Effector memory CD8-positive, alpha-beta T cell (primary cell): Measurements from ENCODE around the gene SHH.
"Not testable (repeated sequence)": the region's sequence is repeated elsewhere in the genome, so short reads cannot be mapped to it uniquely, and the experiment has no call there.

Source experiments
- ATAC-seq: fragments of 150-1000 bp; cut with Tn5 transposase; replicated peaks from 2 replicates; pipeline ENCODE4 v1.10.0; 2021; ENCODE audit warnings: mild to moderate bottlenecking, moderate library complexity
- DNase-seq, 3 experiments: peaks; one replicate each; pipeline ENCODE4 v3.0.0; 2021
- H3K27ac Mint-ChIP-seq, 2 donors: one replicate each; pipeline ENCODE4 v1.8.0; 2022; ENCODE audit warnings: mild to moderate bottlenecking in 2 of 2, mixed read lengths in 2 of 2, moderate library complexity in 2 of 2
- H3K27me3 Mint-ChIP-seq, 2 donors: one replicate each; pipeline ENCODE4 v1.8.0; 2022; ENCODE audit warnings: mixed read lengths in 2 of 2
- H3K36me3 Mint-ChIP-seq: one replicate; pipeline ENCODE4 v1.8.0; 2022; ENCODE audit warnings: mild to moderate bottlenecking, moderate library complexity, mixed read lengths; ENCODE audit not compliant: insufficient read depth
- H3K4me1 Mint-ChIP-seq, 2 donors: one replicate each; pipeline ENCODE4 v1.8.0; 2022; ENCODE audit warnings: low read depth in 2 of 2, mixed read lengths in 2 of 2
- H3K4me3 Mint-ChIP-seq, 2 donors: one replicate each; pipeline ENCODE4 v1.8.0; 2022; ENCODE audit warnings: mild to moderate bottlenecking in 2 of 2, mixed read lengths in 2 of 2, moderate library complexity in 2 of 2
- H3K9me3 Mint-ChIP-seq, 2 donors: one replicate each; pipeline ENCODE4 v1.8.0; 2022; ENCODE audit warnings: mixed read lengths in 2 of 2

SHH gene

DNA sequence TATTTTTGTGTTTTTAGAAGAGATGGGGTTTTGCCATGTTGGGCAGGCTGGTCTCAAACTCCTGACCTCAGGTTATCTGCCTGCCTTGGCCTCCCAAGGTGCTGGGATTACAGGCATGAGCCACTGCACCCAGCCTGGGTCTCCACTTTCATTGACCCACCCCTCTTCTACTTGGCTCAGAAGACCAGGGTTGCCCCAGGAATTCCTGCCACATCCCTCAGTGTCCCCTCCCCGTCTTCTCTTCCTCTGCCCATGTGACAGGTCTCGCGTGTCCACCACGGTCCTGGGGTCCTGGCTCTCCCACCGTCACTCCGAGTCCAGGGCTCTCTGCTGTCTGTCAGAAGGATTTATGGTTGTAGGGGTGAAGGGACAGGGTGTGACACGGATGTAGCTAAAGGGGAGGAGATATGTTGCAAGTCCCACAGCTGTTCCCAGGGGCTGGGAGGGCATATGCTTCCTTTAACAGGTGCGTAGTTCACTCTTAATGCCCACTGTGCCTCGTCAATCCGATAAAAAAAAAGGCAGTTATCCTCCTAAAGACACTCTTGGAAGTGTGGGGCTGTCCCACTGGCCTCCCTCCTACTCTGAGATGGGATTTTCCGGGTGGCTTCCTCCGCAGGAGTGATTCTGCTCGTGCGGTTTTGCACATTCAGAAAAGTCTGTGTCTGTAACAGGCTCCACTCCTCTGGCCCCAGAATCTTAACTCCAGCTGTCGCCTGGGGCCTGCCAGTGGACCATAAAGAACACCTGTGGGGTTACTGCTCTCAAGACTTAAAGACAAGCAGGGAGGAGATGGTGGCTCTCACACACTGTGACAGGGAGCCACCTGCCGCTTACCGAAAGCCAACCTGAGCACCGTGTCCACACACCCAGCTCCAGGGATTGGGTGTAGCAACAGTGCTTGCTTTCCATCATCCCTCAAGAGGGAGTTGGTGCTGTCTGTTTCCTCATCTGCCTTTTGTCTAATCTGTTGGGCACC is 36.7 kb upstream of the SHH start:
- no peak for DNase-seq
- H3K4me1 Mint-ChIP-seq, result no peaks in the 10 kb centered on the region
- no peak overlapping the region for H3K27ac Mint-ChIP-seq
- H3K4me3 Mint-ChIP-seq, result no peak overlapping the region
- ATAC-seq, result no peak
- no peaks in the 10 kb centered on the region for H3K9me3 Mint-ChIP-seq
- no peaks in the 10 kb centered on the region for H3K36me3 Mint-ChIP-seq
- peaks cover 23 to 46% of the 10 kb centered on the region in 2 donors for H3K27me3 Mint-ChIP-seq

DNA sequence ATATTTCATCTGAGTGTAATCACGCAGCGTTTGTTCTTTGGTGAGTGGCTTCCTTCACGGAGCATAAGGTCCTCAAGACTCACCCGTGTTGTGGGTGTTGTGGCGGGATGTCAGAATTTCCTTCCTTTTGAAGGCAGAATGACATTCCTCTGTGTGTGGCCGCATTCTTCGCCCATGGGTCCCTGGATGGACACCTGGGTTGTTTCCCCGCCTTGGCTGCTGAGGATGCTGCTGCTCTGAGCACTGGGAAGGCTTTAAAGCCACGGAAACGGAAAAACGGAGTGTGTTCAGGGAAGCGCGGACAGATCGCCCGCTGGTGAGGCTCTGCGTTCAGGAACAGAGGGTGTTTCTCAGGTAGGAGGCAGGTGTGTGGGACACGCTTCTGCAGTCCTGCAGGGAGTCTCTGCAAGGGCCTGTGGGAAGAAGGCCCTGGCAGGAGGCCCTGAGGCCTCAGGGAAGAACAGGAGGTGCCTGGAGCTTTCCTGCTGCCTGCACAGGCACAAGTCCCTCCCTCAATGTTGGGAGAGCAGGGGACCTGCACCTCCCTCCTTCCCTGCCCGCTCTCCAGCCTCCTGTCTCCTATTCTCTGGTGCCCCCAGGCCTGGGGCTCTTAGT is 35.7 kb upstream of the SHH start:
- no peak overlapping the region for H3K4me3 Mint-ChIP-seq
- peaks cover 19 to 44% of the 10 kb centered on the region in 2 donors for H3K27me3 Mint-ChIP-seq
- ATAC-seq (no peak), DNase-seq (no peak)
- no peaks in the 10 kb centered on the region for H3K9me3 Mint-ChIP-seq
- H3K4me1 Mint-ChIP-seq, result no peaks in the 10 kb centered on the region
- no peak overlapping the region for H3K27ac Mint-ChIP-seq
- no peaks in the 10 kb centered on the region for H3K36me3 Mint-ChIP-seq

DNA sequence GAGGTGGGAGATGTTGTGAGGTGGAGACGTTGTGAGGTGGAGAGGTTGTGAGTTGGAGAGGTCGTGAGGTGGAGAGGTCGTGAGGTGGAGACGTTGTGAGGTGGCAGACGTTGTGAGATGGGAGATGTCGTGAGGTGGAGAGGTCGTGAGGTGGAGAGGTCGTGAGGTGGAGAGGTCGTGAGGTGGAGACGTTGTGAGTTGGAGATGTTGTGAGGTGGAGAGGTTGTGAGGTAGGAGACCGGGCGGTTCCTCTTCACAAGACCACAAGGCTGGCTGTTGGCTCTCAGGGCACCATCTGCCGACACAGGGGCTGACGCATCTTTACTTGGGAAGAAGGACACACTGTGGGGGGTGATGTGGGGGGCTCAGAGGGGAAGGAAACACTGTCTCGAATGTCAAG is 34.7 kb upstream of the SHH start:
- H3K9me3 Mint-ChIP-seq, result no peaks in the 10 kb centered on the region
- ATAC-seq, result no peak
- no peak overlapping the region for H3K27ac Mint-ChIP-seq

DNA sequence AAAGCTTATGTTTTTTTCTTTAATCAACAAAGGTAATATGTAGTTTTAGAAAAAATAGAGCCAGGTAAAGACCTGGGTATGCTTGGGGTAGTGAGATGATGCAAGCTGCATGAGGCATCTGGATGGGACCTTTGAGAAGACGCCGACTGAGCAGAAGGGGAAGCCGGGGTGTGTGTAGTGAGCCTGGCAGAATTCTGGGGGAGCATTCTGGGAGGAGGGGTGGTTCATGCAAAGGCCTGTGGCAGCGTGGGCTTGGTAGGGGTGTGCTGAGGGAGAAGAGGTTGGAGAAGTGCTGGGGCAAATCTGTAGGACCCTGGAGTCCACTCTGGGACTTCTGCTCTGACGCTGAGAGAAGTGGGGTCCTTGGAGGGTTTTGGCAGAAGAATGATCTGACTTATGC is 33.9 kb upstream of the SHH start:
- Mint-ChIP-seq H3K4me3 (no peak overlapping the region), H3K27ac (no peak overlapping the region), H3K36me3 (no peaks in the 10 kb centered on the region), H3K4me1 (no peaks in the 10 kb centered on the region), H3K9me3 (no peaks in the 10 kb centered on the region), H3K27me3 (peaks cover 16 to 44% of the 10 kb centered on the region in 2 donors)
- ATAC-seq, result no peak
- no peak for DNase-seq

More for the DNA sequence above, 34.7 kb upstream of the SHH start:
- no peak for DNase-seq
- no peaks in the 10 kb centered on the region for H3K4me1 Mint-ChIP-seq
- H3K4me3 Mint-ChIP-seq, result no peak overlapping the region
- no peaks in the 10 kb centered on the region for H3K36me3 Mint-ChIP-seq
- H3K27me3 Mint-ChIP-seq, result peaks cover 13 to 43% of the 10 kb centered on the region in 2 donors

DNA sequence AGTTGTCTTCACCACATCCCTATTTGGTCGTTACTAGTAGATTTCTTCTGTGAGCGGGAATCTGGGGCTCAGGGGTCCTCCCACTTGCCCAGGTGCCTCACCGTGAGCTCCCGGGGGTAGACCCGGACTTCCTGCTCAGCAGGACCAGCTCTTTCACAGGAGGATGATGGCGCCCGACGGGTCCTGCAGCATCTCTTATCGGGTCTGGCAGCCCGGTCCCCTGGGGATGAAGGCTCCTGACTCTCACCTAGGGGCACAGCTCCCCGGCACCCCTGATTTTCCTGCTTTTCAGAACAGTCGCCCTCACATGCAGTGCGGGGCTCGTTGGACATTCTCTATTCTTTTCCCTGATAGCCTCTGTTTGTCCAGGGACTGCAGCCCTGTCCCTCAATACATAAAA is 33.0 kb upstream of the SHH start:
- Mint-ChIP-seq H3K4me3 (no peak overlapping the region), H3K4me1 (no peaks in the 10 kb centered on the region), H3K27ac (no peak overlapping the region), H3K27me3 (peaks cover 16 to 44% of the 10 kb centered on the region in 2 donors), H3K36me3 (no peaks in the 10 kb centered on the region), H3K9me3 (no peaks in the 10 kb centered on the region)
- DNase-seq (no peak), ATAC-seq (no peak)

DNA sequence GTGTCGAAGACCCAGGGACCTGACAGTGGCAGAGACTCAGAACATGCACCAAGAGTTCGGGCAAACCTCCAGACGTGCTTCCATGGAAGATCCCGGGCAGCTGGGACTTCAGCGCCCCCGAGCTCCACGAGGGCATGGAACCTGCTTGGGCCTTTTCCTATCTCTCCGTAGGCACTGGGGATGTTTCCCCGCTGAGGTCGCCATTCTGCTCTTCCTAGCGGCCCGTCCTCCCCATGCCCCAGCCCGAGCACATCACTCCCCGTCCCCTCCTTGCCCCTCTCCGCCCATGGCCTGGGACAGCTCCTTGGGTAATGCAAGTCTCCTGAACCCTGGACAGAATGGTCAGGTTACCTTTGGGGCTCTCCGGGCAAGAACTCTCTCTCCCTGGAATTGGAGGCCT is 32.3 kb upstream of the SHH start:
- Mint-ChIP-seq H3K9me3 (no peaks in the 10 kb centered on the region), H3K27me3 (peaks cover 16 to 43% of the 10 kb centered on the region in 2 donors), H3K36me3 (no peaks in the 10 kb centered on the region), H3K4me3 (no peak overlapping the region), H3K27ac (no peak overlapping the region), H3K4me1 (no peaks in the 10 kb centered on the region)
- no peak for DNase-seq
- no peak for ATAC-seq

DNA sequence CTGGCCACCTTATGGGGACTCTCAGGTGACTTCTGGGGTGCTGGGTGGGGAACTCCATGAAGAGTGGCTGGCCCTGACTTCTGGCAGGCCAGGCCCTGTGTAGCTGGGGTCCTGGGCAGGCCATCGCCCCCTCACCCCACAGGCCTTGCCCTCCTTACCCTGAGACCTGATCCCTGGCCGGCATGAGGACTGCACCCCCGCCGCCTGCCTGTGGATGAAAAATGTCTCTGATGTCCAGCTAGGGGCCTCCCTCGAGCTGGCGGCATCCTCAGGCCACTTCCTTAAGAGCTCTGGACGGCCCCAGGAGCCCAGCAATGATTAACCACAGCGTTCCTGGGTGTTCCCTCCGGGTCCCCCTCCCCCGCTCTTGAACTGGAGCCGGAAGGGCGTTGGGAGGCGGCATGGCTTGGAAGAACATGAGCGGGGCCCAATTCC is 31.8 kb upstream of the SHH start:
- Mint-ChIP-seq H3K27ac (no peak overlapping the region), H3K36me3 (no peaks in the 10 kb centered on the region), H3K9me3 (no peaks in the 10 kb centered on the region), H3K27me3 (peaks cover 11 to 43% of the 10 kb centered on the region in 2 donors), H3K4me1 (no peaks in the 10 kb centered on the region), H3K4me3 (no peak overlapping the region)
- DNase-seq (no peak), ATAC-seq (no peak)

DNA sequence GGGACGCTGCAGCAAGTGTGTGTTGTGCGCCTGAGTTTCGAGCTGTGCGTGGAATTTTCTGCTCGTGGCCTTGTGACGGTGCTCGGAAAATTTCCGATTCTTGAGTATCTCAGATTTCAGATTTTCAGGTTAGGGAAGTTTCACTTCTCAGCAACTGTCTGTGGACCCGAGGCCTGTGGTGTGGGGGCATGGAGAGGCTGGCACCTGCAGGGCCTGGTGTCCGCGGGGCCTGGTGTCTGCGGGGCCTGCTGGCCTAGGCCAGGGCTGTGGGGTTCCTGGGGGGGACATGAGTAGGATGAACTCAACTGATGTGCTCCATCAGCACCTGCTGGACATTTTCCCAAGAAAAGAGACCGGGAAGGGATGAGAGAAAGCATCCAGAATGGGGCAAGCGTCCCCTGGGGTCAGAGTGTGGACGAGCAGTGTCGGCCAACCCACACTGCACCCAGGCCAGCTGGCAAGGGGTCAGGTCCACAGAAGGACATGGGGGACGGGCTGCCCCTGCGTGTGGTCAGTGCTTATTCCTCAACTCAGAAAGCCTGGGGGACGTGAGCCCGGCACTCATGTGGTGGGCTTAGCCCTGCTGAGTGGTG is 31.3 kb upstream of the SHH start:
- ATAC-seq, result no peak
- Mint-ChIP-seq H3K9me3 (no peaks in the 10 kb centered on the region), H3K36me3 (no peaks in the 10 kb centered on the region), H3K4me3 (no peak overlapping the region), H3K27me3 (peaks cover 6 to 42% of the 10 kb centered on the region in 2 donors), H3K27ac (no peak overlapping the region), H3K4me1 (no peaks in the 10 kb centered on the region)
- DNase-seq, result no peak

DNA sequence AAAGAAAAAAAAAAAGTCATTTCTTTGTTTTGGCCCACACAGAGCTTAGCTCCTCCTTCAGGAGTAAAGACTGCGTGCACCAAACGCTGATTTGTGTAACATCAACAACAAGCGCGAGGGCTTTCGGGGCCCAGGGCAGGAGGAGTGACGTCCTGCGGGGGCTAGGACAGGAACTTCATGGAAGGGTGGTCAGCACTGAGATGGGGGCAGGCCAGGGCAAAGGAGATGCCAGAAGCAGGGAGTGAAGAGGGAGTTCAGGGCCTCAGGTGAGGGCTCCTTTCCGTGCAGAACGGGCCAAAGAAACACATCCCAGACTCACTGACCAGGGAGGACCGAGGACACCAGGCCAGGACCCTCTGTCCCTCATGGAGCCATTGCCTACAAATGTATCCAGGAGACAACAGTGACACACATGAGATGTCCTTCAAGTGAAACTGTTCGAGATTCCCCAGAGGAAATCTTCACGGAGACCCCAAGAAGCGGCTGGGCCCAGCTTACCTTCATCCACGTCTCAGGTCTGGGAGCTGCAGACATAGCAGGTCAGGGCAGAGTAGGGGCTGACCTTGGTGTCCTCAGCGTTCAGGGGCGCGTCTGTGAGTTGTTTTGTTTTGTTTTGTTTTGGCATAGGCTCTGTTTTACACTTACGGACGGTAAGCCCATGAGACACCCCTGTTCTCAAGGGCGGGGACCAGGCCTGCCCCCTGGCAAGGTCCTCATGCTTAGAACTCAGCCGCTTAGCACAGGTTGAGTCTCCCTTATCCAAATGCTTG is 30.4 kb upstream of the SHH start:
- Mint-ChIP-seq H3K4me1 (no peaks in the 10 kb centered on the region), H3K27me3 (peaks cover 6 to 41% of the 10 kb centered on the region in 2 donors), H3K27ac (no peak overlapping the region), H3K9me3 (no peaks in the 10 kb centered on the region), H3K4me3 (no peak overlapping the region), H3K36me3 (no peaks in the 10 kb centered on the region)
- no peak for DNase-seq
- no peak for ATAC-seq

DNA sequence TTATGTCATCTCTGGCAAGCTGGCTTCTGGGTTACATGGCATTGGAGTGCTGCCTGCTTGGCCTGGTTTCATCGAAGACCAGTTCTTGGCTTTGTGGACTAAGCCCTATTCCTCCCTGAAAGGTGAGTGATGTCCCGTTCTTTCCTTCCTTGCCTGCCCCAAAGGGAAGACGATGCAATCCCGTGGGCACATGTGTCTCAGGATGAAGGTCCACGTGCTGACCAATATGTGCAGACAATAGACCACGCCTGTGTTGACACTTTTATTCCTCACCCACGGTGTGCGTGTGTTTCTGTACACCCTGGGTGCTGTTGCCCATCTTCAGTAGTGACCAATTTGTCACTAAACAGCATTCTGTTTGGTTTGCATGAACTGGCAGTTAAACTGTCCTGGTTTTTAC is 28.6 kb upstream of the SHH start:
- Mint-ChIP-seq H3K9me3 (no peaks in the 10 kb centered on the region), H3K4me3 (no peak overlapping the region), H3K27me3 (peaks cover 8 to 47% of the 10 kb centered on the region in 2 donors), H3K27ac (no peak overlapping the region), H3K4me1 (no peaks in the 10 kb centered on the region), H3K36me3 (no peaks in the 10 kb centered on the region)
- DNase-seq (no peak), ATAC-seq (no peak)

DNA sequence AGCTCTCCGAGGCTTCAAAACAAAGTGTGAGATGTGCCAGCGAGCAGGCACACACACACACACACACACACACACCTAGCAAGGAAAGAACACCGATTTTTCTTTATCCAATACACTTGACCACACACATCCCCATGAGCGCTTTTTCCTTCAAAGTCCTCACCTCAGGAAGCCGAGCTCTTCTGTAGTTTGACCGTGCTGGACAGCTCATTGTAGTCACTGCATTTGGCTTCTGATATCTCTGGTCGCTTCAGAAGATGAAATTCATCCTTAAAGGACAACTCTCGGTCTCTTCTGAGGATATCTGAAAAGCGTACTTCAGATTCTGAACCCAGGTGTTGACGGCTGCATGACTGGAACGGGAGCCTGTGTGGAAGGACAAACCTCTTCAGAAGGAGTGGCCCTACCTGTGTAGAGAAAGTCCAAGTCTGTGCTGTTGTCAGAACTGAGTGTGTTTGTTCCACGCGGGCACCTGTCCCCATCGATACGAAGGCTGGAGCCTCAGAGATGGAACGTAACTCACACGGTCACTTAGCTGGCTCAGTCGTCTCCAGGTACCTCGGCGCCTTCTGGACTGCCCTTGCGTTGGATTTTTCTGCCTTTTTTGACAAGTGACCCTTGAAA is 28.1 kb upstream of the SHH start:
- DNase-seq, result no peak
- ATAC-seq, result no peak
- peaks cover 11 to 52% of the 10 kb centered on the region in 2 donors for H3K27me3 Mint-ChIP-seq
- no peaks in the 10 kb centered on the region for H3K36me3 Mint-ChIP-seq
- H3K9me3 Mint-ChIP-seq, result no peaks in the 10 kb centered on the region
- no peak overlapping the region for H3K4me3 Mint-ChIP-seq
- H3K4me1 Mint-ChIP-seq, result no peaks in the 10 kb centered on the region
- no peak overlapping the region for H3K27ac Mint-ChIP-seq

DNA sequence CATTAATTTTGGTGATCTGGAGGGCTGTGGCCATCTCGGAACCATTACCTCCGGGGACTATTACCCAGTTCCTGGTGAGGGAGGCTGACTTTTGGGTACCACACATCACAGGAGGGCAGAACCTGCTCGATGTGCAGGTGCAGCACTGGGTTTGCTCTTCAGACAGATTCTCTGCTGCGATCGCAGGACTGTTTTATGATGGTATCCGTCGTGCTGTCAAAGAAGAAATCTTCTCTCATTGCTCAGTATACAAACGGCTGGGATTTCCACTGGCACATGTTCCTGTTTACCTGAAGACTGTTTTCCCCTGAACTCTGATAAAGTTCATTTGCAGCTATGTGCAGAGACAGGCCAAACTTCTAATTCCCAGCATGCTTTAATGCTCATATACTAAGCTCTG is 27.2 kb upstream of the SHH start:
- ATAC-seq (no peak), DNase-seq (no peak)
- H3K4me3 Mint-ChIP-seq, result no peak overlapping the region
- H3K36me3 Mint-ChIP-seq, result no peaks in the 10 kb centered on the region
- no peaks in the 10 kb centered on the region for H3K4me1 Mint-ChIP-seq
- H3K27me3 Mint-ChIP-seq, result peaks cover 15 to 52% of the 10 kb centered on the region in 2 donors
- H3K27ac Mint-ChIP-seq, result no peak overlapping the region
- no peaks in the 10 kb centered on the region for H3K9me3 Mint-ChIP-seq

DNA sequence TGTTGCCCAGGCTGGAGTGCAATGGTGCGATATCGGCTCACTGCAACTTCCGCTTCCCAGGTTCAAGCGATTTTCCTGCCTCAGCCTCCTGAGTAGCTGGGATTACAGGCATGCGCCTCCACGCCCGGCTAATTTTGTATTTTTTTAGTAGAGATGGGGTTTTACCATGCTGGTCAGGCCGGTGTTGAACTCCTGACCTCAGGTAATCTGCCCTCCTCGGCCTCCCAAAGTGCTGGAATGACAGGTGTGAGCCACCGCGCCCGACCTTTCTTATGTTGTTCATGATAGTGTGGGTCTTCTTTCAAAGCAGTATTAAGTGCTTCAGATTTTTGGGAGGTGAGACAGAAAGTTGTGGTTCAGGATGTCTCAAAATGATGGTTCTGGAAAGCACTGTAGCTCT is 26.0 kb upstream of the SHH start:
- not testable (repeated sequence) for ATAC-seq, H3K27ac Mint-ChIP-seq, H3K4me3 Mint-ChIP-seq, H3K36me3 Mint-ChIP-seq, DNase-seq, H3K9me3 Mint-ChIP-seq, H3K4me1 Mint-ChIP-seq
- H3K27me3 Mint-ChIP-seq, result peaks cover 17 to 52% of the 10 kb centered on the region in 2 donors
